Activated CD4-positive, alpha-beta T cell treated with anti-CD3 and anti-CD28 coated beads, Interleukin-2, amount 10 ng/mL, durations not matched to agents 7 days and 5 days (primary cell): ENCODE results near the gene METRN. TPM values are rescaled to one million over a fixed set of nuclear protein-coding genes. Genes with fewer than 3 reads are reported as not detected.

ENCODE experiments used
- CTCF ChIA-PET: fragments of 350-600 bp; sonication (Branson Sonifier 250); formaldehyde crosslinking; loops from one replicate; lab custom pipeline; 2021; ENCODE audit warnings: antibody characterized with exemption; lab: Charles Lee
- POLR2A ChIA-PET: fragments of 350-600 bp; sonication (Branson Sonifier 250); formaldehyde crosslinking; loops from one replicate; lab custom pipeline; 2021; ENCODE audit warnings: antibody characterized with exemption; lab: Charles Lee
- DNase-seq: peaks from one replicate; pipeline ENCODE4 v3.0.0-alpha.2; 2020
- H3K27ac Mint-ChIP-seq: one replicate; pipeline ENCODE4 v1.8.0; 2021; ENCODE audit warnings: mild to moderate bottlenecking, moderate library complexity, mixed read lengths
- H3K27me3 Mint-ChIP-seq: one replicate; pipeline ENCODE4 v1.8.0; 2021; ENCODE audit warnings: mixed read lengths
- H3K36me3 Mint-ChIP-seq: one replicate; pipeline ENCODE4 v1.8.0; 2021; ENCODE audit warnings: low read depth, mixed read lengths
- H3K4me1 Mint-ChIP-seq: one replicate; pipeline ENCODE4 v1.8.0; 2021; ENCODE audit warnings: mixed read lengths
- H3K4me3 Mint-ChIP-seq: one replicate; pipeline ENCODE4 v1.8.0; 2021; ENCODE audit warnings: mild to moderate bottlenecking, moderate library complexity, mixed read lengths
- H3K9me3 Mint-ChIP-seq: one replicate; pipeline ENCODE4 v1.8.0; 2021; ENCODE audit warnings: mixed read lengths
- total RNA-seq, 2 experiments: library from RNA; stranded (reverse); gene quantifications; one replicate each; pipeline ENCODE4 v1.2.3, GENCODE V29; 2021

METRN gene
- total RNA-seq, 2 experiments from 2014 or later = 2.5 to 3.0 TPM

DNA sequence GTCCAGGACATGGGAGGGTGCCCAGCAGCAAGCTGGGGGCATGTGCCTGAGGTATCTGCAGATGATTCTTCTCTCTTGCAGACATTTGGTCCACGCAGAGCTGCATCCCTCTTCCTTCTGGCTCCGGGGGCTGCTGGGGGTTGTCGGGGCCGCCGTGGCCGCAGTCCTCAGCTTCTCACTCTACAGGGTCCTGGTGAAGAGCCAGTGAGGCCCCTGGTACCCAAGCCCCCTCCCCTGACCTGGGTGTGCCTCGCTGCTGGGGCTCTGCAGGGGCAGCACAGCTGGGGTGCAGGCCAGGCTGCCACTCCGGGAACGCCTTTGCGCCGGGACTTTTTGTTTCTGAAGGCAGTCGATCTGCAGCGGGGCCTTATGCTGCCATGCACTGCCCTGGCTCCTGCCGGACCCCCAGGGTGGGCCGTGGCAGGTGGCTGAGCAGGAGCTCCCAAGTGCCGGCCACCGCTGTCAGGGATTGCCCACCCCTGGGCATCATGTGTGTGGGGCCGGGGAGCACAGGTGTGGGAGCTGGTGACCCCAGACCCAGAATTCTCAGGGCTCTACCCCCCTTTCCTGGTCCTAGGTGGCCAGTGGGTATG, 41.4 kb upstream of the METRN start:
- CTCF ChIA-PET = interaction anchor here (1.4 kb wide), 1 partner anchor 11 kb away, joined by 4 read pairs; the partner anchor contains the start of gene JMJD8
- no peak overlapping the region for H3K4me3 Mint-ChIP-seq
- POLR2A ChIA-PET = no interaction called here

DNA sequence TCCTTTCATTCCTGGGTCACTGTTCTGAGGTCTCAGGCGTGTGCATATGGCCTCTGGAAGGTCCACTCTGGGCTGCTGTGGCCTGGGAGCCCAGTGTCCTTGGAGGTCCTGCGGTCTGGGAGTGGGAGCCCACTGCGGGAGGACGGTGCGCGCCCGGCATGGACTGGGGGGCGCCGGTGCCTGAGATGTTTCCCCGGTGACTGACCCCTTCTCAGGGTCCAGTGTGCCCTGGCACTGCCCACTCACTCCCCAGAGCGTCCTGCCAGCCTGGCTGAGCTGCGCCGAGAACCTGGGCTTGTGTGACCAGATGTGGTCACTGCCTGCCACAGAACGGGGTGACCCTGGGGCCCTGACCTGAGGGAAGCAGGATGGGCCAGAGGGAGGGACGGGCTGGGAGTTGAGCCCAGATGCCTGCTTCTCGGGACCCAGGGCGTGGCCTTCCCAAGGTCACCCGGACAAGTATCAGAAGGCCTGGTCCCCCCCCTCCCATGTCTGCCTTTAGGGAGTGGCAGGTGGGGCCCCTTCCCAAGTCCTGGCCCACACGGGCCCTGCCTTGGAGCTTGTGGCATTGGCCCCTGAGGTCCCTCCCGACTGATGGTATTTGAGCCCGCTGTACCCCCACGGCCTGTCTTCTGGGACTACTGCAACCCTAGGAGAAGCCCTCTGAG, 40.6 kb upstream of the METRN start:
- Mint-ChIP-seq H3K4me1 (peaks cover 10% of the 10 kb centered on the region), H3K27me3 (peaks cover 3% of the 10 kb centered on the region), H3K27ac (no peak overlapping the region), H3K36me3 (peaks cover 6% of the 10 kb centered on the region), H3K4me3 (no peak overlapping the region), H3K9me3 (no peaks in the 10 kb centered on the region)
- ChIA-PET POLR2A (no interaction called here), CTCF (interaction anchor here (1.4 kb wide), 1 partner anchor 16 kb away, joined by 4 read pairs; the partner anchor contains the start of gene WDR24)
- DNase-seq = no peak

More for the DNA sequence above, 41.4 kb upstream of the METRN start:
- DNase-seq = no peak
- peaks cover 6% of the 10 kb centered on the region for H3K36me3 Mint-ChIP-seq
- H3K9me3 Mint-ChIP-seq = no peaks in the 10 kb centered on the region
- peaks cover 3% of the 10 kb centered on the region for H3K27me3 Mint-ChIP-seq
- peaks cover 6% of the 10 kb centered on the region for H3K4me1 Mint-ChIP-seq
- H3K27ac Mint-ChIP-seq = no peak overlapping the region

DNA sequence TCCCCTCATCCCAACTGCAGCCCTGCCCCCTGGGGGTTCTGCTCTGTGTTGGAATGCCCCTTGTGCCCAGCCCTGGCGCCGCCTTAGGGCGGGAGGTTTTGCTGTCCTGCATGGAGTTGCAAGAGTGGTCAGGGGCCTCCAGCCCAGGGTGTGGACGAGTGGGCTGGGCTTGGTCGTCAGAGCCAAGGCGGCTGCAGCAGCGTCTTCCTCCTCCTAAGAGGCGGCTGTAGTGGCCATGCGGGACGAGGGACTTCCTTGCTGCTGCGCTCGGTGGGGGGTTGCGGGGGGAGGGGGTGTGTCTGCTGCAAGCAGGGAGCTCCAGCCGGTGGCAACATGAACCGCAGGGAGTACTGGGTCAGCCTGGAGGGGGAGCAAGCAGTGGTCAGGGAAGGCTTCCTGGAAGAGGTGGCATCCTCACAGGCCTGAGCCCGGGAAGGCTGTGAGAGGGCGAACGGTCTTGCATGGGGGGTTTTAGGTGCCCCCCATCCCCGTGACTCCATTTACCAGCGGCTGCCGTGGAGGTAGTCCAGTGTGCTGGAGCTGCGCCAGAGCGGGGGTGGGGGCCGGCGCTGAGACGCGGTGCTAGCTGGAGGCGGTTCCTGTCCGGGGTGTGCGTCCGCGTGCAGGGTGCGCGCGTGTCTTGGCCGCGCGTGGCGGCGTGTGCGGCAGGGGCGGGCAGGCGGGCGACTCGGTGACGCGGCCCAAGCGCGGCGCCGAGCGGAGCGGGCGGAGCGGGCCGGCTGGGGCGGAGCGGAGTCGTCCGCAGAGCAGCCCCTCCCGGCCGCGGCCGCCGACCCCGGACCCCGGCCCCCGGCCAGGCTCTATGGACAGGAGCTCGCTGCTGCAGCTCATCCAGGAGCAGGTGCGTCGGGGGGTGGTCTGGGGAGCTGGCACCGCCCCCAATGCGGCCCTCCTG, 39.7 kb upstream of the METRN start, which contains the start of gene RHBDL1:
TSS of gene RHBDL1 (plus strand) at position 704 of the 916 bp plus-strand sequence. CDS start at position 824, 120 bp downstream.
- DNase-seq = no peak
- Mint-ChIP-seq H3K27me3 (peaks cover 3% of the 10 kb centered on the region), H3K4me1 (peaks cover 10% of the 10 kb centered on the region), H3K36me3 (peaks cover 5% of the 10 kb centered on the region), H3K27ac (no peak within 1 kb of the TSS), H3K9me3 (no peaks in the 10 kb centered on the region), H3K4me3 (no peak within 1 kb of the TSS)
- ChIA-PET CTCF (interaction anchor here (0.9 to 1.4 kb wide), 3 partner anchors 15 to 39 kb away, joined by 4 to 6 read pairs (median 6); partner anchors contain the start of genes METTL26 and WDR24), POLR2A (no interaction called here)

DNA sequence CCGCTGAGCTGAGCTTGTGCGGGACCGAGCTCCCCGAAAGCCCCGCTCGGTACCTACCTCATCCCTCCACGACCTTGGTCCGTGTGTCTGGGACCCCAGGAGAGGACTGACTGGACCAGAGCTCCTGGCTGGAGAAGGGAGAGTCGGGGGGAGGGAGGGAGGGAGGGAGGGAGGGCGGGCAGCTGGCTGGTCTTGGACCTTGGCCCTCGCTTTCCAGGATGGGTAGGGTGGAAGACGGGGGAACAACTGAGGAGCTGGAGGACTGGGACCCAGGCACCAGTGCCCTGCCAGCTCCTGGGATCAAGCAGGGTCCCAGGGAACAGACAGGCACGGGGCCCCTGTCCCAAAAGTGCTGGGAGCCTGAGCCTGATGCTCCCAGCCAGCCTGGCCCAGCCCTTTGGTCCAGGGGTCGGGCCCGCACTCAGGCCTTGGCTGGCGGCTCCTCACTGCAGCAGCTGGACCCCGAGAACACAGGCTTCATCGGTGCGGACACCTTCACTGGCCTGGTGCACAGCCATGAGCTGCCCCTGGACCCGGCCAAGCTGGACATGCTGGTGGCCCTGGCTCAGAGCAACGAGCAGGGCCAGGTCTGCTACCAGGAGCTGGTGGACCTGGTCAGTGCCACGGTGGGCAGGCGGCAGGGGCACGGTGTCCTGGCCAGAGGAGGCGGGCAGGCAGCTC, 38.9 kb upstream of the METRN start:
- no peak for DNase-seq
- ChIA-PET CTCF (interaction anchor here (0.9 to 1.2 kb wide), 2 partner anchors 22 to 40 kb away, joined by 6 read pairs; partner anchors contain the start of gene METTL26), POLR2A (no interaction called here)
- H3K4me3 Mint-ChIP-seq = no peak overlapping the region
- peaks cover 3% of the 10 kb centered on the region for H3K27me3 Mint-ChIP-seq
- H3K27ac Mint-ChIP-seq = no peak overlapping the region
- peaks cover 13% of the 10 kb centered on the region for H3K4me1 Mint-ChIP-seq
- peaks cover 7% of the 10 kb centered on the region for H3K36me3 Mint-ChIP-seq
- H3K9me3 Mint-ChIP-seq = no peaks in the 10 kb centered on the region

DNA sequence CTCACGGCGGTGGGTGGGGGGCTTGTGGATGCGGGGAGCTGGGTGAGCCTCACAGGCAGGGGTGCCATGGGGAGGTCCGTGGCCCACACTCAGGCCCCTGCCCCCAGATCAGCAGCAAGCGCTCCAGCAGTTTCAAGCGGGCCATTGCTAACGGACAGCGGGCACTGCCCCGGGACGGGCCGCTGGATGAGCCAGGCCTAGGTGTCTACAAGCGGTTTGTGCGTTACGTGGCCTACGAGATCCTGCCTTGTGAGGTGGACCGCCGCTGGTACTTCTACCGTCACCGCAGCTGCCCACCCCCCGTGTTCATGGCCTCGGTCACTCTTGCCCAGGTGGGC, 38.4 kb upstream of the METRN start:
- H3K36me3 Mint-ChIP-seq = peaks cover 8% of the 10 kb centered on the region

DNA sequence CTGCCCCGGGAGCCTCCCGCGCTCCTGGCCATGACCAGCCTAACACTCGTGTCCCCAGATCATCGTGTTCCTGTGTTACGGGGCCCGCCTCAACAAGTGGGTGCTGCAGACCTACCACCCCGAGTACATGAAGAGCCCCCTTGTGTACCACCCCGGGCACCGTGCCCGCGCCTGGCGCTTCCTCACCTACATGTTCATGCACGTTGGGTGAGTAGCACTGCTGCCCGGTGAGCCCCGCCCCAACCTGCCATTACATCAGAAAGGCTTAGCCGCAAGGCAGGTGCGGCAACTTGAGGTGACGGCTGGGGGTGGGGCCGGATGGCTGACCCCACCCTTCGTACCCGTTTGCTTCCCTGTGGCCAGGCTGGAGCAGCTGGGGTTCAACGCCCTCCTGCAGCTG, 38.0 kb upstream of the METRN start:
- no peaks in the 10 kb centered on the region for H3K9me3 Mint-ChIP-seq
- H3K4me1 Mint-ChIP-seq = peaks cover 21% of the 10 kb centered on the region
- H3K4me3 Mint-ChIP-seq = no peak overlapping the region
- POLR2A ChIA-PET = no interaction called here
- CTCF ChIA-PET = interaction anchor here (1.0 kb wide), 1 partner anchor 9 kb away, joined by 5 read pairs; the partner anchor contains the start of gene RHOT2
- peaks cover 10% of the 10 kb centered on the region for H3K36me3 Mint-ChIP-seq
- DNase-seq = no peak
- H3K27ac Mint-ChIP-seq = no peak overlapping the region
- peaks cover 3% of the 10 kb centered on the region for H3K27me3 Mint-ChIP-seq

More for the DNA sequence above, 38.4 kb upstream of the METRN start:
- ChIA-PET CTCF (interaction anchor here (1.0 to 1.2 kb wide), 2 partner anchors 9 to 23 kb away, joined by 5 to 6 read pairs; partner anchors contain the start of gene RHOT2), POLR2A (no interaction called here)
- peaks cover 3% of the 10 kb centered on the region for H3K27me3 Mint-ChIP-seq
- H3K27ac Mint-ChIP-seq = no peak overlapping the region
- no peak for DNase-seq
- peaks cover 18% of the 10 kb centered on the region for H3K4me1 Mint-ChIP-seq
- no peaks in the 10 kb centered on the region for H3K9me3 Mint-ChIP-seq
- no peak overlapping the region for H3K4me3 Mint-ChIP-seq

DNA sequence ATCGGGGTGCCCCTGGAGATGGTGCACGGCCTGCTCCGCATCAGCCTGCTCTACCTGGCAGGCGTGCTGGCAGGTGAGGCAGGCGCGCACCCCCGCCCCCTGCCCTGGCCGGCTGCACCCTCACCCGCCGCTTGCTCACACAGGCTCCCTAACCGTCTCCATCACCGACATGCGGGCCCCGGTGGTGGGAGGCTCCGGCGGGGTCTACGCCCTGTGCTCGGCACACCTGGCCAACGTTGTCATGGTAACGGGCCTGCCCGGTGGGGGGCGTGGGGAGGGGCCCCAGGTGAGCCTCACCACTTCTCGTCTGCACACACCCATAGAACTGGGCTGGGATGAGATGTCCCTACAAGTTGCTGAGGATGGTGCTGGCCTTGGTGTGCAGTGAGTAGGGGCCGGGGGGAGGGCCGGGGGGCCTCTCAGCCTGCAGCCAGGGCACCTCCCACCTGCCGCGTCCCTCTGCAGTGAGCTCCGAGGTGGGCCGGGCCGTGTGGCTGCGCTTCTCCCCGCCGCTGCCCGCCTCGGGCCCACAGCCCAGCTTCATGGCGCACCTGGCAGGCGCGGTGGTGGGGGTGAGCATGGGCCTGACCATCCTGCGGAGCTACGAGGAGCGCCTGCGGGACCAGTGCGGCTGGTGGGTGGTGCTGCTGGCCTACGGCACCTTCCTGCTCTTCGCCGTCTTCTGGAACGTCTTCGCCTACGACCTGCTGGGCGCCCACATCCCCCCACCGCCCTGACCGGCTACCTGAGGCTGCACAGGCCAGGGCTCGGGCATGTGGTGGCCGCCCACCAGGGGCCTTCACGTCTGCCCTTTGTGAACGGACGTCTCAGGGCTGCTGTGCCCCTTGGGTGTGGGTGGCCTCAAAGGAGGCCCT, 37.4 kb upstream of the METRN start:
- ChIA-PET CTCF (interaction anchor here (1.0 to 2.0 kb wide), 2 partner anchors 10 kb away, joined by 5 read pairs; partner anchors contain the start of gene RHOT2), POLR2A (no interaction called here)
- H3K4me3 Mint-ChIP-seq = no peak overlapping the region
- no peak overlapping the region for H3K27ac Mint-ChIP-seq
- peaks cover 3% of the 10 kb centered on the region for H3K27me3 Mint-ChIP-seq
- DNase-seq = no peak
- peaks cover 15% of the 10 kb centered on the region for H3K36me3 Mint-ChIP-seq
- H3K4me1 Mint-ChIP-seq = peaks cover 27% of the 10 kb centered on the region
- H3K9me3 Mint-ChIP-seq = no peaks in the 10 kb centered on the region

DNA sequence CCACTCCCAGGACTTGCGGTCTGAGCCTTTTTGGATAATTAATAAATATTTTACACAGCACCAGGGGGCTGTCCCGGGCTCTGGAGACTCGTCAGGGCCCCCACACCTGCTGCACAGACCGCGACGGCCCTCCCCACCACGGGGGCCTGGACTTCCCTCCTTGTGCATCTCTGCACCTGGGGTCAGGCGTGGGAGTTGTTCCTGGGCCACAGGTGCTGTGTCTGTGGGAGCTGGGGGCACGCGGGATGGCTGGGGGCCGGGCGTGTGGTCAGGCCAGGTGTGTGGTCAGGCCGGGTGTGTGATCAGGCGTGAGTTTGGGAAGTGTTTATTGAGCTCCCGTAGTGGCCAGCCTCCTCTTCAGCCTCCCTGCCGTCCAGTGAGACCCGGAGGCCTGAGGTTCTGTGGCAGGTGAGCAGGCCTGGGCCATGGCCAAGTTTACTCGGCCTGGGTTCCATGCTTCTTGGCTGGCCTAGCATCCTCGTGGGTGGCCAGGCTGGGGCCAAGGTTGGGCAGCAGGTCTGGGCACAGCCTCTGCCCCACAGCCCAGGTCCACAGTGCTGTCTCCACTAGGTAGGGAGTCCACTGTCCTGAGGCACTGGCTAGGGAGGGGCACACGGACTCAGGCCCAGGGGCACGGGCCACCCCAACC, 36.6 kb upstream of the METRN start:
- H3K4me3 Mint-ChIP-seq = peak overlapping the region; percentile 67
- POLR2A ChIA-PET = no interaction called here

DNA sequence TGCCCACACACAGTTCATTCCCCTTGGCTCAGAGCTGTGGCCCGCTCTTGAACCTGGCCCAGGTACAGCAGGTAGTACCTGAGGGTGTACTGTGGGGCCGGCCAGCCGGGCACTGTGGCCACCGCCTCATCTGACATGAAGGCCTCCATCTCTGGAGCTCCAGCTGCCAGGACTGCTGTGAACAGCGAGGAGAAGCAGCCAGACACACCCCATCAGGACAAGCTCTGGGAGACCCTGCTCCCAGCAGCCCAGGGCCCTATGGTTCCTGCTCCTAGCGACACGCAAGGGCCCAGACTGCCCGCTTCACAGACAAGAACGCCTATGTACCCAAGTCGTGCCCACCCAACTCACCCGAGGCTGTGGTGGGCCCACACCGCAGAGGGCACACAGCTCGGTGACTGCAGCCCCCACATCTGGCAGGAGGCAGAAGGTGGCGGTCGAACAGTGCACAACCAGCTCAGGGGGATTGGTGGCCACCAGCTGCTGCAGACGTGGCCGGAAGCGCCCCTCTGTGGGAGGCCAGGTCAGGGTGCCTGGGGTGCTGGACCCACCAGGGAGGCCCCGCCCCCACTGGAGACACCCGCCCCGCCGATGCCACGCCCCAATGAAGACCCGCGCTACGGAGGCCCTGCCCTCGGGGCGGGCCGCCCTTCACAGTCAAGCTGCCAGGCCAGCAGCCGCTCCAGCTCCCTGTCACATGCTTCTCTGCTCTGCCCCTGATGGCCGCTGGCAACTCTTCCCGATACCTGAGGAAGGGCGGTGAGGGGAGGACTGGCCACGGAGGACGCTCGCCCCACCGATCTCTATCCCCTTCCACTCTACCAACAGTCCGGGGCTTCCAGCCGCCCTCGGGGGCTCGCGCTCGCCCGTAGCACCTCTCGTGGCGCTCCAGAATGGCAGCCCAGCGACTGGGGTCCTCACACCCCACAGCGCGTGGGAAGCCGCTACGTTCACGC, 35.8 kb upstream of the METRN start:
- peaks cover 13% of the 10 kb centered on the region for H3K36me3 Mint-ChIP-seq
- peak; percentile 55 for DNase-seq
- no peaks in the 10 kb centered on the region for H3K9me3 Mint-ChIP-seq
- peak overlapping the region; percentile 13 for H3K27ac Mint-ChIP-seq
- peak overlapping the region; percentile 68 for H3K4me3 Mint-ChIP-seq
- ChIA-PET CTCF (interaction anchor here (0.7 to 2.9 kb wide), 5 partner anchors 9 to 105 kb away, joined by 3 to 9 read pairs (median 4); partner anchors contain the start of gene RHOT2), POLR2A (interaction anchor here (1.1 kb wide), 1 partner anchor 11 kb away, joined by 3 read pairs; the partner anchor contains the start of gene RHOT2)
- peaks cover 36% of the 10 kb centered on the region for H3K4me1 Mint-ChIP-seq
- H3K27me3 Mint-ChIP-seq = peaks cover 3% of the 10 kb centered on the region

More for the DNA sequence above, 36.6 kb upstream of the METRN start:
- no peaks in the 10 kb centered on the region for H3K9me3 Mint-ChIP-seq
- H3K27ac Mint-ChIP-seq = no peak overlapping the region
- peaks cover 33% of the 10 kb centered on the region for H3K4me1 Mint-ChIP-seq
- CTCF ChIA-PET = interaction anchor here (0.7 to 2.9 kb wide), 5 partner anchors 8 to 106 kb away, joined by 3 to 9 read pairs (median 4); partner anchors contain the start of gene RHOT2
- peaks cover 3% of the 10 kb centered on the region for H3K27me3 Mint-ChIP-seq
- peaks cover 13% of the 10 kb centered on the region for H3K36me3 Mint-ChIP-seq
- no peak for DNase-seq
